Ishikawa (cell line): ENCODE data around the gene ZNF8.

ENCODE experiments used
- CEBPB ChIP-seq: IDR thresholded peaks from 2 replicates; pipeline ENCODE4 v1.6.1; 2012
- CREB1 ChIP-seq: IDR thresholded peaks from 2 replicates; pipeline ENCODE4 v1.6.1; 2012; ENCODE audit warnings: low read depth
- EGR1 ChIP-seq: IDR thresholded peaks from 2 replicates; pipeline ENCODE4 v1.6.1; 2012
- EP300 ChIP-seq: IDR thresholded peaks from 2 replicates; pipeline ENCODE4 v1.6.1; 2012; ENCODE audit warnings: borderline replicate concordance
- FOXM1 ChIP-seq: IDR thresholded peaks from 2 replicates; pipeline ENCODE4 v1.6.1; 2012; ENCODE audit warnings: low read depth, borderline replicate concordance
- NFIC ChIP-seq: IDR thresholded peaks from 2 replicates; pipeline ENCODE4 v1.6.1; 2012
- RAD21 ChIP-seq: IDR thresholded peaks from 2 replicates; pipeline ENCODE4 v1.6.1; 2012; ENCODE audit warnings: low read depth
- TAF1 ChIP-seq: IDR thresholded peaks from 2 replicates; pipeline ENCODE4 v1.6.1; 2012; ENCODE audit warnings: low read depth, mild to moderate bottlenecking
- TCF12 ChIP-seq: IDR thresholded peaks from 2 replicates; pipeline ENCODE4 v1.6.1; 2012; ENCODE audit warnings: low read depth
- TEAD4 ChIP-seq: IDR thresholded peaks from 2 replicates; pipeline ENCODE4 v1.6.1; 2012
- YY1 ChIP-seq: IDR thresholded peaks from 2 replicates; pipeline ENCODE4 v1.6.1; 2012; ENCODE audit warnings: low read depth
- ZBTB7A ChIP-seq: IDR thresholded peaks from 2 replicates; pipeline ENCODE4 v1.6.1; 2012; ENCODE audit warnings: low read depth
- TF ChIP-seq, protein P1 (sequence below): IDR thresholded peaks from 2 replicates; pipeline ENCODE4 v1.6.1; 2012; ENCODE audit warnings: low read depth, mild to moderate bottlenecking
- TF ChIP-seq, protein P2 (sequence below): IDR thresholded peaks from 2 replicates; pipeline ENCODE4 v1.6.1; 2012
- TF ChIP-seq, protein P3 (sequence below): IDR thresholded peaks from 2 replicates; pipeline ENCODE4 v1.6.1; 2012

Gene ZNF8

DNA sequence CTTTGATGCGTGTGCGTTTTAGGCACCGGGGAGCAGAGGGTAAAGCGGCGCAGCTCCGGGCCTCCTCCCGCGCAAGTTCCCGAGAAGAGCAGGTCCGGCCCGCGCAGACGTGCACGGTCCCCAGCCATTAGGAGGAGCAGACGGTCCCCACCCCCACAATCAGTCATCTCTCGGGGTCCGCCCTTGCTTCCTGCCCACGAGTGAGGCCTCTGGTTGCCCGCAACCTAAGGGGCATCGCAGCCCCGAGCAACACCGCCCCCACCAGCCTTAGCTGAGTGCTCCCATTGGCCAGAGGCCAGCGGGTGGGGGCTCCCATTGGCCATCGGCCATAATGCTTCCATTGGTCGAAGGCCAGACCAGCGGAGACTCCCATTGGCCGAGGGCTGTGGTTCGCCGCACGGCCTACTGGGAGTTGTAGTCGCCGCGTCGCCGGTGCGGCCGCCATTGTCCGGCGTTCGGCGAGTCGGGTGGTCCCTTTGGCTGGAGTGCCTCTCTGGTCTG is at the start of gene ZNF8:
ZNF8 (plus strand) TSS at position 415 of the 501 bp plus-strand sequence. CDS start 127 bp downstream, outside the sequence.
- TF ChIP-seq, protein P1, sequence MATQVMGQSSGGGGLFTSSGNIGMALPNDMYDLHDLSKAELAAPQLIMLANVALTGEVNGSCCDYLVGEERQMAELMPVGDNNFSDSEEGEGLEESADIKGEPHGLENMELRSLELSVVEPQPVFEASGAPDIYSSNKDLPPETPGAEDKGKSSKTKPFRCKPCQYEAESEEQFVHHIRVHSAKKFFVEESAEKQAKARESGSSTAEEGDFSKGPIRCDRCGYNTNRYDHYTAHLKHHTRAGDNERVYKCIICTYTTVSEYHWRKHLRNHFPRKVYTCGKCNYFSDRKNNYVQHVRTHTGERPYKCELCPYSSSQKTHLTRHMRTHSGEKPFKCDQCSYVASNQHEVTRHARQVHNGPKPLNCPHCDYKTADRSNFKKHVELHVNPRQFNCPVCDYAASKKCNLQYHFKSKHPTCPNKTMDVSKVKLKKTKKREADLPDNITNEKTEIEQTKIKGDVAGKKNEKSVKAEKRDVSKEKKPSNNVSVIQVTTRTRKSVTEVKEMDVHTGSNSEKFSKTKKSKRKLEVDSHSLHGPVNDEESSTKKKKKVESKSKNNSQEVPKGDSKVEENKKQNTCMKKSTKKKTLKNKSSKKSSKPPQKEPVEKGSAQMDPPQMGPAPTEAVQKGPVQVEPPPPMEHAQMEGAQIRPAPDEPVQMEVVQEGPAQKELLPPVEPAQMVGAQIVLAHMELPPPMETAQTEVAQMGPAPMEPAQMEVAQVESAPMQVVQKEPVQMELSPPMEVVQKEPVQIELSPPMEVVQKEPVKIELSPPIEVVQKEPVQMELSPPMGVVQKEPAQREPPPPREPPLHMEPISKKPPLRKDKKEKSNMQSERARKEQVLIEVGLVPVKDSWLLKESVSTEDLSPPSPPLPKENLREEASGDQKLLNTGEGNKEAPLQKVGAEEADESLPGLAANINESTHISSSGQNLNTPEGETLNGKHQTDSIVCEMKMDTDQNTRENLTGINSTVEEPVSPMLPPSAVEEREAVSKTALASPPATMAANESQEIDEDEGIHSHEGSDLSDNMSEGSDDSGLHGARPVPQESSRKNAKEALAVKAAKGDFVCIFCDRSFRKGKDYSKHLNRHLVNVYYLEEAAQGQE = no peak
- TF ChIP-seq RAD21 (no peak), TCF12 (peak; percentile 53; the same call in 1 of the 2 replicates), EP300 (peak; percentile 49; the same call in 1 of the 2 replicates), CEBPB (no peak), TEAD4 (peak; percentile 4; the same call in 1 of the 2 replicates), YY1 (peak; percentile 96), ZBTB7A (no peak; the same call in none of the 2 replicates), EGR1 (peak; percentile 71), TAF1 (peak; percentile 66), NFIC (peak; percentile 83), CREB1 (no peak; the same call in 1 of the 2 replicates), FOXM1 (no peak)
- TF ChIP-seq, protein P2, sequence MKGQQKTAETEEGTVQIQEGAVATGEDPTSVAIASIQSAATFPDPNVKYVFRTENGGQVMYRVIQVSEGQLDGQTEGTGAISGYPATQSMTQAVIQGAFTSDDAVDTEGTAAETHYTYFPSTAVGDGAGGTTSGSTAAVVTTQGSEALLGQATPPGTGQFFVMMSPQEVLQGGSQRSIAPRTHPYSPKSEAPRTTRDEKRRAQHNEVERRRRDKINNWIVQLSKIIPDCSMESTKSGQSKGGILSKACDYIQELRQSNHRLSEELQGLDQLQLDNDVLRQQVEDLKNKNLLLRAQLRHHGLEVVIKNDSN = no peak
- TF ChIP-seq, protein P3, sequence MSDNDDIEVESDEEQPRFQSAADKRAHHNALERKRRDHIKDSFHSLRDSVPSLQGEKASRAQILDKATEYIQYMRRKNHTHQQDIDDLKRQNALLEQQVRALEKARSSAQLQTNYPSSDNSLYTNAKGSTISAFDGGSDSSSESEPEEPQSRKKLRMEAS = peak; percentile 58; the same call in 1 of the 2 replicates

DNA sequence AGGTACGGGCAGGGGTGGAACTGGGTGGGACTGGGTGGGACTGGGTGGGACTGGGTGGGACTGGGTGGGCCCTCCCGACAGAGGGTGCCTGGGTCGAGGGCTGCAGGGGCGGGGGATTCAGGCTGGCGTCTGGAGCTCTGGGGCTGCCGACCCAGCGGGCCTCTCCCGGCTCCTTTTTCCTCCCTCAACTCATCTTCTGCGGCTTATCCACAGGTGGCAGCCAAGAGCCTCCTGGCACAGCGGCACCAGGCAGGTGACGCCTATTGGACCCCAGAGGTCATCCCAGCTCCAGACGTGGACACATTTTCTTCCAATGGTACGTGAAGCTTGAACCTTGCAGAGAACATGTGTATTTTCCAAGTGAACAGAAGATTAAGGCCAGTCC is 49.5 kb upstream of the ZNF8 start:
- 0 out of 2 replicates have a peak, but pooled peaks have one; percentile 16 for TF ChIP-seq RAD21
- TF ChIP-seq YY1 = no peak

DNA sequence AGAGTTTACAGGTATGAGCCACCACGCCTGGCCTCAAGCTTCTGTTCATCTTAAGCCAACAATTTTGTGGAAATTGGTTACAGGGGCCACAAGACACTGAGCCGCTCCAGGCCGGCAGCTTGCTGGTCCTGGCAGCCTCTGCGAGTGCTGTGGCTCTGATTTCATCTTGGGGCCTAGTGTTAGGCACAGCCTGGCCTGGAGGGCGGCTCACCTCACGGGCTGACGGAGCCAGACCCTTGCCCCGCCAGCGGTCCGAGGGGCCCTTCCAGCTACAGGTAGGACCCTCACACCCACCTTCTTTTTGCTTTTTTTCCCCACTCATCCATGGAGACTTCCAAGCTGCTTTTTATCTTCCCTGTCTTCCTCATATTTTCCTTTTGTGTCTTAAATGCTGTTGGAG is 41.4 kb upstream of the ZNF8 start:
- no peak for TF ChIP-seq EGR1
- TF ChIP-seq, protein P3 = no peak

DNA sequence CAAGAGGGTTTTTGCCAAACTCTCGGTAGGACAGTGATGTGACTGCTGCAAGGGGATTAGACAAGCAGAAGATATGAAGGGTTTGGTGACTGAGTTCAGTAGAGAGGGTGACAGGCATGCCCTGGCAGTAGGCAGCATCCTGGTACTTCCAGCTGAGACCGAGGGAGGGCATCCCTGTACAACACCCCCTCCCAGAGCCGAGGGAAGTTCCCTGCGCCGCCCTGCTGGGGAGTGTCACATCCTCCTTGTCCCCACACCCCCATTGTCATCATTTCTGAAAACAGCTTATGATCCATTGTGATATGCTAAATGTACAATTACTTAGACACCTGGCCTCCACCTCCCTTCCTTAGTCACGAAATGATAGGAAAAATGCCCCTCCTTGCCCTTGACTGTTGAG is 35.4 kb upstream of the ZNF8 start:
- TF ChIP-seq CREB1 = no peak
- no peak for TF ChIP-seq YY1
- TF ChIP-seq TCF12 = no peak
- TF ChIP-seq CEBPB = no peak
- TF ChIP-seq RAD21 = no peak
- no peak for TF ChIP-seq EP300
- TF ChIP-seq FOXM1 = no peak
- no peak for TF ChIP-seq NFIC
- no peak for TF ChIP-seq ZBTB7A
- TF ChIP-seq, protein P2 = no peak
- TF ChIP-seq, protein P3 = no peak
- no peak for TF ChIP-seq TEAD4
- no peak for TF ChIP-seq EGR1
- TF ChIP-seq, protein P1 = no peak
- TF ChIP-seq TAF1 = no peak

DNA sequence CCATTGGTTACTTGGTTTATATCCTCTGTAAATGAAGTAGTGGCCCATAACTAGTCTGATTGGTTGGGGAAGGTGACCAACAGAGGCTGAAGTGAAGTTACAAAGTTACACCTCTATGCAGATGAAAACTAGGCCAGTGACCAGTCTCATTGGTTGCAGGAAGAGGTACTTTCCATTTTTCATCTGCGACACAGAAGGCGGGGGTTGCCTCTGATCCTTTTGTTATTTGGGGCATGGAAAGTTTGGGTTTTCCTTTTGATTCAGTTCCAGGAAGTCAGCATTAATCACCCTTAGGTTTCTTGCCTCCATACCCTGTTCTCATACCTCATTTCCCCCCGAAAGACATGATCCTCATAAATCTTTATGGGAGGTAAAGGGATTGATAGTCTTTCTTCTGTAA is 29.9 kb upstream of the ZNF8 start:
- TF ChIP-seq CREB1 (no peak), TAF1 (no peak), TEAD4 (no peak), RAD21 (no peak), FOXM1 (no peak), NFIC (no peak), CEBPB (no peak), ZBTB7A (no peak)
- TF ChIP-seq, protein P2 = no peak
- TF ChIP-seq, protein P1 = no peak
- TF ChIP-seq, protein P3 = no peak
